ENCODE data around the gene PIP5K1B. TPM values are rescaled to one million over a fixed set of nuclear protein-coding genes. Genes with fewer than 3 reads are reported as not detected.

Gene PIP5K1B
- total and polyA plus RNA-seq, 2 experiments from 2014 or later = 1.3 to 2.8 TPM

- TF ChIP-seq ZNF462 (CRISPR knock-in tag; IDR thresholded peaks at IDR 0.05) (no peak), POLR2AphosphoS5 (IDR thresholded peaks at IDR 0.05; ENCODE audit: low read depth) (no peak), ETS1 (IDR thresholded peaks at IDR 0.05) (no peak), EZH2phosphoT487 (IDR thresholded peaks at IDR 0.05; ENCODE audit: unreplicated experiment) (no peak), JUNB (IDR thresholded peaks at IDR 0.05; ENCODE audit: unreplicated experiment) (no peak), STAT1 (IDR thresholded peaks at IDR 0.05; ENCODE audit: unreplicated experiment) (no peak)
These were observed 353.1 kb downstream of the PIP5K1B start (continued) for GRCh38 chr9:69058101-69058500.

Small RNA genes lying within 50 kb of the gene (small RNA-seq; reads per million reads assigned to genes)
- not detected for gene RNU6-820P (ENCODE audit: low replicate concordance)

Other genes starting within 250 kb of the PIP5K1B start
- not detected in 2 replicates for gene TMEM252, start 164.4 kb upstream of the PIP5K1B start, total RNA-seq (2014; rRNA removed; shearing (Covaris generic))
- gene TMEM252, start 164.4 kb upstream of the PIP5K1B start, polyA plus RNA-seq (2016; fragmentation: Nextera tagmentation; extraction: Ambion mirVana) = not detected in 2 replicates

All from GM23338 (cell line).